Embryonic facial prominence (tissue), 1 donor: ENCODE results near the gene EZH2.

ENCODE experiments used
- DNase-seq: peaks from one replicate; pipeline ENCODE4 v3.0.0-alpha.2; 2016; ENCODE audit errors: extremely low spot score

EZH2 gene

DNA sequence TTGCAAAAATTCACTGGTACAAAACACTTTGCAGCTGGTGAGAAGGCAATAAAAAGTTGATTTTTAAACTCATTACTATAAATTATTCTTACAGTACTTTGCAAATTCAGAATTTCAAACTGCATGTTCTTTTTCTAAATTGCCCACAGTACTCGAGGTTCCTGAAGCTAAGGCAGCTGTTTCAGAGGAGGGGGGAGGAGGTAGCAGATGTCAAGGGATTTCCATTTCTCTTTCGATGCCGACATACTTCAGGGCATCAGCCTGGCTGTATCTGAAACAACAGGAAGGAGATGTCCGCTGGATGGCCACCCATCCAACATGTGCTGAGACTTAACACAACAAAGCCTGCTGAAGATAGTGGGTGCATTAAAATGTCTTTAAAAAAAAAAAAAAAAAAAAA lies 76.7 kb downstream of the EZH2 start:
- no peak for DNase-seq

DNA sequence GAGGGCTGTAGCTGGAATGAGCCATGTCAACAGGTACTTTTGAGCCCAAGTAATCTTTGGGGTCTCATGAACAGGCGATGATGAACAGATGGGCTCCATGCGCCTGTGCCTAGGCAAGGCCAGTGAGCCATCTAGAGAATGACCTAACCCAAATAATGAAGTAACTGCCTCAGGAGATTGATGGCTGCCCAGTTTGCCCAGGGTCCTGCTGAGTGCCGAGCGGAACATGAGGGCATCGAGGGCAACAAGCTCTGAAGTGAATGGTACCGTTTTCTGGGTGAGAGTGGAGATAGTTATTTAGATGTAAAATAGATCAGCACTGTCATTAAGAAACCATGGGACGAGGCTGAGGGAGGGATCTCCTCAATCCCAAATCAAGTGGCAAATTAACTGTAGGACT lies 77.9 kb downstream of the EZH2 start:
- no peak for DNase-seq

DNA sequence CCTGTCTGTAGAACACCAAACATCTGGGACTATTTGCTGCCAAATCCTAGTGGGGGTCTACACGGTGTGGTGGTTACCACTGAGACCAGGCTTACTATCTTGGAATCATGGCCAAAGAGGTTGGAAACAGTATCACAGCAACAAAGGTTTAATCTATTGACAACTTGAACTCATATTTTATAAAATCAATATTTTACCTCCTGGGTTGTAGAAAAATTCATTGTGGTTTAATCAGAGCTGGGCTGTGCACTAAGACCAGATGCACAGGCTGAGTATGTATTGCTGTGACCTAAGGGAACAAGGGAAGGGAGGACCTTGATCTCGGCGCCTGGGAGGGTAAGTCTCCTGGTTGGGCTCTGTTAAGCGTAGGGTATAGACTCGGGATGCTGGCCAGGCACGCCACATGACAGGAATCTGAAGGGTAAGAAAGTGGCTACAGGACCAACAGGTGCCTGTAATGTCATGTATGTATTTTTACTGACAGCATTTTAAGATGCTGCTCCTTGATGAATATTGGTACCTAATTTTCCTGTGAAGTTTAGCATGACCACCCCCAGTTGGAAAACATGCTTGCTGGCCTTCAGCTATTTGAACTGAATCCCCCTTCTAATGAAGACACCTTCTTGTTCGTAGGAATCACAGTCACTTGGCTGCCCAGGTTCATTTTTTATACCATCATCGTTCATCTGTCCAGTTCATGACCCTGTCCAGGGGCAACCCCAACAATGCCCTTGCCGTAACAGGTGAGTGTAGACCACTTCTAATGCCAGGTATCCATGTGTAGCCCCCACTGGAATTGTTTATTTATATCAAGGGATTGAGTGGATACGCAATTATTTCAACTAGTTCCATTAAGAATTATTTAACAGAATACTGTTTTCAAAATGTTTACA lies 79.5 kb downstream of the EZH2 start:
- DNase-seq = no peak

DNA sequence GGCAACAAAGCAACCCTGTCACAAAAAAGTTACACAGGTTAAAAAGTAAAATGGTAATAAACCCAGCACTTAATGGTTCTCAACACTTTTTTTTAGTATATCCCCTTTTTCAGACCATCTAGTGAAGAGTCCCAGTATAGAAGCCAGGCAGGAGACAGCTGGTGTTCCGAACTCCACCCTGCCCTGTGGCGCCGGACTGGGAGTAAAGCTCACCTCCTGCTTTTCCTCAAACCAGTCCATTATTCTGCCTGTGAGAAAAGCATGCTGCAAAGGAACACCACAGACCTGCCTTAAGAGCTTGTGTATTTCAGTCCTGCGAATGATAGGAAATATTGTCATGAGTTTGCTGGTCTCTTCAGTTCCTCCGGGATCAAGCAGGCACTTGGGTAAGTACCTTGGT lies 81.0 kb downstream of the EZH2 start:
- no peak for DNase-seq

DNA sequence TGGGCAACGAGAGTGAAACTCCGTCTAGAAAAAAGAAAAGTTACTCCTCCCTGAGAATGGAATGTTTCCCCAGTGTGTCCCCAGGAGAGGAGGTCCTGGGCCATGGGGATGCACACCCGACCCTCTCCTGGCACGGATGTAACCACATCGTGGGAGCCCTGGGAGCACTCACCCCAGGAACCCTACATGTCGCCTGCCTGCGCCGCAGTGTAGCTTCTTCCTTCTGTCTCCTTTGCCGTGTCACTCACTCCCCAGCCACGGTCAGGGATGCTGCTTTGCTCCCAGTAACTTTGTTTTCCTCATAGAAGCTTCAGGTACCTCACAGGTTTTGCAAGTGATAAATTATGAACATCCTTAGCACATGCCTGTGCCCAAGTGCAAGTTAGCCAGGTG lies 82.0 kb downstream of the EZH2 start:
- DNase-seq = no peak

DNA sequence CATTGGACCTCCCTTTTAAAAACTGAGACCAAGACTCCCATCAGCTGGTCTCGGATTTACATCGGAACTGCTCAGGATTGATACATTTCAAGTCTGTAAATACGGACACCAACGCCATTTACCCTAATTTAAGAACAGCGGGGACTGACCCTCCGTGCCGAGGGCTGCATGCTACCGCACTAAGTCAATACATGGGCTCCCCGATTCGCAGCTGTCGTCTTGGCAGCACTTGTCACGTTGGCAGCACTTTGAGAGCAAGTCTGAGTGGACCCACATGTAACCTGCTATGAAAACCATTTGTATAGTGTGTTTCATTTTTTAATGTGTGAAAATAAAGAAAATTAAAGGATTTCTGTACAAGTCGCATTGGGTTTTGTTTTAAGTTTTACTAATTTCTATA lies 83.4 kb downstream of the EZH2 start:
- no peak for DNase-seq

DNA sequence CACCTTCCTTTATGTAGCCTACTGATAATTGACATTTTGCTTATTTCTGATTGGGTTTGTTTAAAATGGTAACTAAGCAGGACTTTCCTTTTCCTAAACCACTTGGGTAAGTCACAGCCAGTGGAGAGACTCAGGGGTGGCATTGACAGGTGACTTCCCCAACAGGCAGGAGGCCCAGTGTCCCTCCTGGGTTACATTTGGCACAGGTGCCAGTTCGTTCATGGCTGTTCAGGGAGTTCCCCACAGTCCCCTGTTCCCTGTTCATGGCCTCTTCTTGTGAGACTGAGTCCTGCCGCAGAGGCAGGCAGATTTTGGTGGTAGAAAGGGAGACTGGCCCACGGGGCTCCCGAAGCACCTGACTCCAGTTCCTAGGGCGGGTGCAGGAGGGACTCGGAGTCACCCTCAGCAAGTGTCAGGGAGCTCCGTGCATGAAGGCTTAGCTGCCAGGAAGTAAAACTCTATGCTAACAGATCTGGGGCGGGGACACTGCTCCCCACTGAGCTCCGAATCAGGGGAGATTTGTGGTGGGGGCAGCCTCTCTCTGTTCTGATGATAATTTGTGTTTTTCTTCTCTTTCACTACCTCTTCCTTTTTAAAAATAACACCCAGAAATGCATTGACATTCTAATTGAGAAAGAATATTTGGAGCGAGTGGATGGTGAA lies 84.1 kb downstream of the EZH2 start:
- no peak for DNase-seq

DNA sequence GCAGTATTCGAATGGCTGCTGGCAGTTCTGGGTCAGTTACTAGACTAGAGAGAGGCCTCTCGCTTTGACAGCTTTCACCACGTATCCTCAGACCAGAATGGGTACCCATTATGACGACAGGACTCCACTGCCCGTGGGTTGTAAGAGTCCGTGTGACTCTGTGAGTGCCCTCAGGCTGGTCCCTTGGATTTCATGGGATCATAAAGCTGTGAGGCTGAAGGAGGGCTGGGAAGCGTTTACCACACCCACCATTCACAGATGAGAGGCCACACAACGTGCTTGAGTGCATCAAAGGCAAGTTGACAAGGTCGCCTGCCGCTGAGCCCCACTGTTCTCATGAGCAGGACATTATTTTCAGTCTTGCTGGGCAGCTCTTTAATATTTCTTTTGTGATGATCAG lies 87.2 kb downstream of the EZH2 start:
- DNase-seq = no peak

DNA sequence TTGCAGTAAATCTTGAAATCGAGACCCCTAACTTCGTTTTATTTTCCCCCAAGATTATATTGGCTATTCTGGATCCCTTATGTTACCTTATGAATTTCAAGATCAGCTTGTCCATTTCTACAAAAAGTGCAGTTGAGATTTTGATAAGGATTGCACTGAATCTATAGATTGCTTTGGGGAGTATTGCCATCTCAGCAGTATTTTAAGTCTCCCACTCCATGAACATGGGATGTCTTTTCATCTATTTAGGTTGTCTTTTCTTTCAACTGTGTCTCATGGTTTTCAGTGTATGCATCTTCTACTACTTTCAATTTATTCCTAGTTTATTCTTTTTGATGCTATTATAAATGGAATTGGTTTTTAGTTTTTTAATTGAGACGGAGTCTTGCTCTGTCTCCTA lies 89.6 kb downstream of the EZH2 start:
- no peak for DNase-seq

DNA sequence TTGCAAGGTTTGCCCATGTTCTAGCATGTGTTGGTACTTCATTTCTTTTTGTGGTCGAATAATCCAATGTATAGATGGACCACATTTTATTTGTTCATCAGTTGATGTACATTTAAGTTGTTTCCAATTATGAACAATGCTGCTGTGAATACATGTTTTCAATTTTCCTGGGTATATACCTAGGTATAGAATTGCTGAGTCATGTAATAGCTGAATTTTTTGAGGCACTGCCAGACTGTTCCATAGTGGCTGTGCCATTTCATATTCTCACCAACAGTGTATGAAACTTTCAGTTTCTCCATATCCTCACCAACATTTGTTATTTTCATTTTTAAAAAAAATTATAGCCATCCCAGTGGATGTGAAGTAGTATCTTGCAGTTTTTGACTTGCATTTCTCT lies 90.5 kb downstream of the EZH2 start:
- no peak for DNase-seq

DNA sequence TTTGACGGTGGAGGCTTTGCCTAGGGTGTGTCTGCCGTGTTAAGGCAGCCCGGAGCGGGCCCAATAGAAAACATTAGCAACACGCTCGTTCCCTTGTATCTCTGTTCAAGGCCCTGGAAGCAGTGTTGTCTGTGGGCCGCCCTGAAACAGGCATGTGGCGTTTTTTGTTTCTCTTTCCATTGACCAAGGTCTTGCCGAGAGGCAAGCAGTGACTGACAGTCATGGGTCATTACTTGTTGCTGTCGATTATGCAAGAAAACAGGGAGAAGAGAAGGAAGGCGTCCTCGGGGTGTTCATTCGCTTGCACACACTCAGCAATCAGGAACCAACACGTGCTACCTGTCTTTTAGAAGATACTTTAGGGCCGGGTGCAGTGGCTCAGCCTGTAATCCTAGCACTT lies 92.5 kb downstream of the EZH2 start:
- no peak for DNase-seq

DNA sequence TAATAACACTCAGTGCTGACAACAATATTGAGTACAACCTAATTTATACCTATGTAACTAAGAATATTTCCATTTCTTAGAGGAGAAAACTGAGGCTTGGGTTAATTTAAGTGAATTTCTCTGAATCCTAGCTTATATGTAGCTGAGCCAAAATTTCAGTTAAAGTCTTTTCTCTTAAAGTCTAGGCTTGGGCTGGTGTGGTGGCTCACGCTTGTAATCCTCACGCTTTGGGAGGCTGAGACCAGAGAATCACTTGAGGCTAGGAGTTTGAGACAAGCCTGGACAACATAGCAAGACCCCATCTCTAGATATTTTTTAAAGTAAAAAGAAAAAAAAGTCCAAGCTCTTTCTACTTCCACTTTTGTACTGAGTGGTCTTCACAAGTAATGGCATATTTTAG lies 93.2 kb downstream of the EZH2 start:
- no peak for DNase-seq

DNA sequence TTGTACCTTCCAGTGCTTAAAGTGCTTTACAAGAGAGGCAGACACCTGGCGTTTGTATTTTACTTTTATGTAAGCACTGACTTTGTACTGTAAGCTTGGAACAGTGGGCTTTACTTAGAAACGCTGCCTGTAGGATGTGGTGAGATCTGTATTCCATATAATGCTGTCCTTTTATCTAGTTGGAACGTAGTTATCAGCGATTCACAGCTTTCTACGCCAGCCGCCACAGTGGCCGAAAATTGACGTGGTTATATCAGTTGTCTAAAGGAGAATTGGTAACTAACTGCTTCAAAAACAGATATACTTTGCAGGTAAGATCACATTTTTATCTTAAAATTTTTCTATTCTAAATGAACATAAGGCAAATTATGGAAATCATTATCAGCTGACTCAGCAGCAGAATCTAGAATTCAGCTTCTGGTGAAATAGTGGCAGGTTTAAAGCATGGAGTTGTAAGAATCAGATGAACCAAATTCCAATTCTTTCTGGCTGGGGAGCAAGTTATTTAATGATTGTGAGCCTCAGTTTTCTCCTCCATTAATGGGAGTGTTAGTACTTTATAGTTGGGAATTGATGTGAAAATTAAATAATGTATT lies 93.9 kb downstream of the EZH2 start:
- no peak for DNase-seq

DNA sequence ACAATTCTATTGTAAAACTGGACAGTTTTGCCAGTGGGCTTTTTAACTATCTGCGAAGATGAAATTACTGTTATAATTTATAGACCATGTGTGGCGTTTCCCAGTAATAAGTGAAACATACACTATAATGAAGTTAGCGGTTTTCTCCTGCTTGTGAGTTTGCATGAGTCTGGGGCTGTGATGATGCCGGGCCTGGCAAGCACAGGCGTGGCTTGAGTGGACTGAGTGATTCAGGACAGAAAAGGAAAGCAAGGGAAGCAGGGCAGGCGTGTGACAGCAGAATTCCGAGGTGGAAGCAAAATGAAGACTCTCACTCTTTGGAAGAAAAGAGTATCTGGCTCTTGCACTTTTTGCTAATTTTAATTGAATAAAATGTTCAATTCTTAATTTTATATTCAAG lies 94.9 kb downstream of the EZH2 start:
- no peak for DNase-seq

DNA sequence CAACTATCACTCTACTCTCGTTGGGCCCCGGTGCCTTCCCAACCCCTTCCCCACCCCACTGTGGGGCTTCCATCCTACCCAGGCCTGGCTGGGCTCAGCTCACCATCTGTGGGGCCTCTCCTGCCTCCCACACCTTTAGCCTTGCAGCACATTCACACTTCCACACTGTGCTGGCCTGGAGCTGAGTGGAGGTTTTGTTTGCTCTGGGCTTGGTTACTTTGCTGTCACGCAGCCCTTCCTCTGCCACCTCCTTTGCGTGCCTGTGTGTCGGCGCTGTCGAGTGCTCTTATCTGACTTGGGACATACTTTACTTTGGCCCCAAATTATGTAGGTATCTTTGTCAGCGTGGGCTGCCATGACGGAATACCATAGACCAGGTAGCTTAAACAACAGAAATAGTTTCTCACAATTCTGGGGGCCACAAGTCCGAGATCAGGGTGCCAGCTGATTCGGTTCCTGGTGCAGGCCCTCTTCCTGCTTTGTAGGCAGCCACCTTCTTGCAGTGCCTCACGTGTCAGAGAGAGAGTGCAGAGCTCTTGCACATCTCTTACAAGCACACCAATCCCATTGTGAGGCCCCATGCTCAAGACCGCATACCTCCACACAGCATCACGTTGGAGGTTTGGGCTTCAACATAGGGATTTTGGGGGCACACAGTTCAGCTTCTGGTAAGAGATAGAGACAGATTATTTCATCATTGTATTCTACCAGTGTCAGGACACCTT lies 96.4 kb downstream of the EZH2 start:
- no peak for DNase-seq

DNA sequence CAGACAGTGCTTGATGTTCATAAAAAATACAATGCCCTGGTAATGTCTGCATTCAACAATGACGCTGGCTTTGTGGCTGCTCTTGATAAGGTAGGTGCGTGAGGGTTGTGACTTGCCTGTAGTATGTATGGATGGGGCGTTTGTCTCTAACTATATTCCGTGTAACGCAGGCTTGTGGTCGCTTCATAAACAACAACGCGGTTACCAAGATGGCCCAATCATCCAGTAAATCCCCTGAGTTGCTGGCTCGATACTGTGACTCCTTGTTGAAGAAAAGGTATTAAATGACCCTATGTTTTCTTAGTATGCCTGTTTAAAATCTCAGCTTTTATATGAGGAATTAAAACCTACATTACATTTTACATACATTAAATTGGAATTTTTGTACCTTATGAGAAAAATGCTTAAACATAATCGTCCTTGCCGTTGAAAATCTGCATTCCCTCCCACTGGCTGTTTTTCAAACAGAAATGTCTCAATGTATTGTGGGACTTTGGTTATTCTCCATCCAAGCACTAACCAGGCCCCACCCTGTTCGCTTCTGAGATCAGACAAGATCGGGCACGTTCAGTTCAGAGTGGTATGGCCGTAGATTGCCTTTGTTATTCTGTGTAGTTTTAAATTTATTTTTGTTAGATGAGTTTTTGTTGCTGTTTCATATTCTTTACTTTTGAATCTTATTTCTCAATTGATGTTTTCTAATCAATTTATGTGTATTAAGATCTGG lies 100.1 kb downstream of the EZH2 start:
- DNase-seq = no peak

DNA sequence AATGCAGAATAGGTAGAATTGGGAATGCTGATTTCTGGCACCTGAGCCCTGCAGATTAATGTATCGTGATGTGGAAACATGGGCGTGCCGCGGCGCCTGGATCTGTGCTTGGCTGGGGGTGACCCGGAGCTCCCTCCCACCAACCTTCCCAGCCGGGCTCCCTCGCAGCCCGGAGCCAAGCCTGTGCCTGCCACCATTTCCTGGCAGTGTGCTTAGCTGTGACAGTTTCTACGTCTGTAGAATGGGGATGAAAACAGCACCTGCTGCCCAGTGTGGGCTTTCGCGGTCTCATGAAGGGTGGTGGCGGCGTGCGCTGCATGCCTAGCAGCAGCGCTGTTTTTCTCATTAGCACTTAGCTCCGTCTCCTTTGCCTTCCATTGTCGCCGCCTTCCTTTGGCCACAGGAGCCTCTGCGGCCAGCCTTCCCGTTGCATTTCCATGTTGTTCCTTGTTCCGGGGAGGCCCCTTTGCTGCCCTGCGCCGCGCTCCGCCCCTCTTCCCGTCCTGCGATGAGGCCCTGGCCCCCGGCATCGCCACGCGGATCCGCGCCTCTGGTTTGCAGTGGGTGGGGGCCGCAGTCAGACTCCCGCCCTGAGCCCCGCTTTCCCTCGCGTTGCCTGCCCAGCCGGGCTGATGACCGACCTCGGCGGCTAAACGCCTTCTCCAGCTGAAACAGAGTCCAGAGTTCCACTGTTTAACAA lies 101.2 kb downstream of the EZH2 start:
- DNase-seq = no peak

DNA sequence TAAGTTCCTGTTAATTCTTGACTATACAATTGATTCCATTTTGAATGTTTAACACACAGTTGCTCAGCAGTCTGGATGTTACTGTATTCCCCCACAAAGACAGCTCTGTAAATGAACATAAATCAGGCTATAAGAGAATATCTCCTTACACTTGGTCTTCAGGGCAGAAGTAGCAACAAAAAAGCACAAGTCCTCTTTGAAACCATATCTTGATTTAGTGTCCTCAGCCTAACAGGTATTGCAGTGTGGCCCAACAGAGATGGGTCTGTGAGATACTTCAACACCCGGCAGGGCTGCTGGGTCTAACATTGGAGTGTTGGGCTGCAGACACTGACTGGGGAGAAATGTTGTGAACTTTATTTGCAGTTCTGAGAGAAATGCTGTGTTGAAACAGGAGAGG lies 109.6 kb downstream of the EZH2 start:
- DNase-seq = no peak

DNA sequence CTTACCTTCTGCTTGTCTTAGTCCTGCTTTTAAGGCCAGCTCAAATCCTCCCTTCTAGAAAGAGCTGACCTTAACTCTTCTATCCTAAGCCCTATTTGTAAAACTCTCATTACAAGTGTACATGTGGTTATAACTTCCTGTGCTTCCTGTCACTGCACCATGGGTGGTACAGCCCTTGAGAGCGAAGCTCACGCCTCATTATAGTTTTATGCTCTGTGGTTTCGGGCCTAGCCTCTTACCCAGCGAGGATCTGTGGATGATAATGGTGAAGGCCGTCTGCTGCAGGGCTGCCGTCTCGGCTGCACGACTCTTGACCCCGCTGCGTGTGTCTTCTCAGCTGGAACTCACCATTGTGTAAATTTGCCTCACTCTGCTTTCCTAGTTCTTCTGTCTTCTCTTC lies 110.8 kb downstream of the EZH2 start:
- DNase-seq = no peak

DNA sequence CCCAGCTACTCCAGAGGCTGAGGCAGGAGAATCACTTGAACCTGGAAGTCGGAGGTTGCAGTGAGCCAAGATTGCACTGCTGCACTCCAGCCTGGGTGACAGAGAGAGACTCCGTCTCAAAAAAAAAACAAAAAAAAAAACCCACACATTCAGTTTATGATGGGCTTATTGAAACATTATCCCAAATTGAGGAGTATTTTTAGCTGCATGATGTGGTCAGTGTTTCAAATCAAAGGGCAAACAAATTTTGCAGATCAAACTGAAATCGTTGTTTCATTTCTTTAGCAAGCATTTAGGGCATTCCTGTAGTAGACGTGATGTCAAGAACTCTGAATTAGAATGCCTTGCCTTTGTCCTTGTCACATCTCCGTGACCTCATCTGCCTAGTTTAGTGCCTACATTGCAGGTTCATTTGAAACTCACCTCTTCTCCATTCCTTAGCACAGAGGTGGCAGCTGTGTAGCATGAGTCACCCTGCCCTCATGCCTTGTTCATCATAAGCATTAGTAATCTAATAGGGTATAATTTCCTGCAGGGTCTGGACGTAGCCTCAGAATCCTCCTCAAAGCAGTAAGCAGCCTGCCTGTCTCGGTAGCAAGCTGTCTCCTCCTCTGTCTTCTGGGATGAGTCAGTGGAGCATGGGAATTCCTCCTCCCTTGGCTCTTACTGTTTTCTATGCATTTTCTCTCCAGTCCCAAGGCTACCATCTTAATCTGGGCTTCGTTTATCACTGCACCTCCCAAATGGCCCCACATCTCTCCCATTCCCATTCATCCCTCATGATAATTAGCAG lies 111.6 kb downstream of the EZH2 start:
- no peak for DNase-seq
